B cell (primary cell): ENCODE results near the gene VSTM2L. TPM values are rescaled to one million over a fixed set of nuclear protein-coding genes. Genes with fewer than 3 reads are reported as not detected.

Experiments used
- ATAC-seq: fragments of 200-7000 bp; cut with Tn5 transposase; one replicate; pipeline ENCODE4 v1.10.0; 2021; ENCODE audit warnings: low read depth, mild to moderate bottlenecking, moderate number of reproducible peaks, moderate library complexity
- CTCF ChIA-PET: fragments of 350-600 bp; sonication (Branson Sonifier 250); formaldehyde crosslinking; loops from one replicate; lab custom pipeline; 2021; ENCODE audit warnings: antibody characterized with exemption, inconsistent platforms; lab: Charles Lee
- POLR2A ChIA-PET: fragments of 350-600 bp; sonication (Branson Sonifier 250); formaldehyde crosslinking; loops from one replicate; lab custom pipeline; 2021; ENCODE audit warnings: antibody characterized with exemption; lab: Charles Lee
- DNase-seq: peaks from one replicate; pipeline ENCODE4 v3.0.0; 2013
- H2AFZ ChIP-seq: 2 replicates; pipeline ENCODE4 v1.6.1; 2012; ENCODE audit warnings: mild to moderate bottlenecking, low read depth, low read length; ENCODE audit not compliant: insufficient read depth, poor library complexity, severe bottlenecking
- H3K27ac ChIP-seq, 2 donors: 1 replicate in 1 of 2; 2 replicates in 1 of 2; pipeline ENCODE4 v1.5.1; 2012 to 2013; ENCODE audit warnings: low read length in 2 of 2, mild to moderate bottlenecking in 2 of 2, moderate library complexity in 1 of 2
- H3K27me3 ChIP-seq, 4 experiments: fragments of 200-600 bp in 1 of 4; sonication (generic) in 1 of 4; replicated peaks in 1 of 4; 1 replicate in 2 of 4; 2 replicates in 2 of 4; pipeline versions ENCODE4 v1.6.1 to v1.7.0; 2013 to 2016; ENCODE audit warnings: low read length in 3 of 4, mild to moderate bottlenecking in 2 of 4, mixed read lengths in 1 of 4, moderate library complexity in 1 of 4; ENCODE audit not compliant: insufficient read depth in 4 of 4, control insufficient read depth in 3 of 4; ENCODE audit errors: control extremely low read depth in 1 of 4
- H3K36me3 ChIP-seq, 2 experiments: replicated peaks in 1 of 2; 1 replicate in 1 of 2; 2 replicates in 1 of 2; pipeline versions ENCODE4 v1.6.1 to v1.7.1; 2013; ENCODE audit warnings: low read length in 1 of 2; ENCODE audit not compliant: insufficient read depth in 2 of 2, control insufficient read depth in 1 of 2; ENCODE audit errors: control extremely low read depth in 1 of 2, extremely low read depth in 1 of 2
- H3K4me1 ChIP-seq, 2 donors: fragments of 200-600 bp in 1 of 2; sonication (generic) in 1 of 2; 1 replicate in 1 of 2; 2 replicates in 1 of 2; pipeline versions ENCODE4 v1.5.1 to v1.6.1; 2013 to 2017; ENCODE audit warnings: low read length in 2 of 2; ENCODE audit not compliant: control insufficient read depth in 2 of 2, insufficient read depth in 2 of 2
- H3K4me2 ChIP-seq: replicated peaks from 2 replicates; pipeline ENCODE3; 2012; ENCODE audit warnings: mild to moderate bottlenecking, low read depth, low read length; ENCODE audit not compliant: poor library complexity, severe bottlenecking
- H3K4me3 ChIP-seq, 5 experiments: fragments of 200-600 bp in 1 of 5; sonication (generic) in 1 of 5; 1 replicate in 3 of 5; 2 replicates in 2 of 5; pipeline versions ENCODE4 v1.5.1 to v1.7.0; 2011 to 2016; ENCODE audit warnings: low read length in 4 of 5, mild to moderate bottlenecking in 4 of 5, low read depth in 2 of 5, control low read depth in 1 of 5, moderate library complexity in 1 of 5; ENCODE audit not compliant: insufficient read depth in 1 of 5; ENCODE audit errors: control extremely low read depth in 1 of 5, extremely low read depth in 1 of 5
- H3K79me2 ChIP-seq: fragments of 200-600 bp; sonication (generic); one replicate; pipeline ENCODE4 v1.6.0; 2016; ENCODE audit warnings: low read length; ENCODE audit not compliant: control insufficient read depth, insufficient read depth
- H3K9ac ChIP-seq: fragments of 200-600 bp; sonication (generic); 2 replicates; pipeline ENCODE4 v1.6.1; 2017; ENCODE audit warnings: mild to moderate bottlenecking, low read length, moderate library complexity
- H3K9me3 ChIP-seq, 3 donors: one replicate each; pipeline versions ENCODE4 v1.6.1 to v1.7.1; 2013; ENCODE audit warnings: low read length in 2 of 3; ENCODE audit not compliant: control insufficient read depth in 2 of 3, insufficient read depth in 1 of 3; ENCODE audit errors: control extremely low read depth in 1 of 3
- H4K20me1 ChIP-seq: 2 replicates; pipeline ENCODE4 v1.6.0; 2012; ENCODE audit warnings: mild to moderate bottlenecking, low read length; ENCODE audit not compliant: insufficient read depth, control insufficient read depth, poor library complexity, severe bottlenecking
- H3K27ac Mint-ChIP-seq: one replicate; pipeline ENCODE4 v1.8.0; 2021; ENCODE audit warnings: mixed read lengths
- H3K27me3 Mint-ChIP-seq: one replicate; pipeline ENCODE4 v1.8.0; 2021; ENCODE audit warnings: mixed read lengths
- H3K4me1 Mint-ChIP-seq: one replicate; pipeline ENCODE4 v1.8.0; 2021; ENCODE audit warnings: mixed read lengths
- H3K4me3 Mint-ChIP-seq: one replicate; pipeline ENCODE4 v1.8.0; 2021; ENCODE audit warnings: mixed read lengths
- H3K9me3 Mint-ChIP-seq: one replicate; pipeline ENCODE4 v1.8.0; 2022; ENCODE audit warnings: mixed read lengths; ENCODE audit not compliant: insufficient read depth
- CTCF ChIP-seq: fragments of 200-600 bp; IDR thresholded peaks from one replicate; pipeline ENCODE4 v1.8.0; 2022; ENCODE audit warnings: antibody characterized with exemption, mild to moderate bottlenecking
- EZH2 ChIP-seq: IDR thresholded peaks from 2 replicates; pipeline ENCODE4 v1.6.1; 2012; ENCODE audit warnings: borderline replicate concordance, low read depth, mild to moderate bottlenecking, moderate library complexity, low read length; ENCODE audit not compliant: insufficient read depth, poor library complexity, severe bottlenecking
- WGBS: methylation state at CpG from one replicate; pipeline ENCODE4 v1.1.5; 2013; ENCODE audit warnings: missing lambda C conversion rate; ENCODE audit not compliant: insufficient coverage; 5-methylcytosine and 5-hydroxymethylcytosine counted together
- intact Hi-C: fragments of 100-400 bp; cut with micrococcal nuclease; formaldehyde crosslinking; loops from one replicate; pipeline ENCODE4 v1.10.0; 2022
- polyA plus RNA-seq: library from polyadenylated mRNA; depleted of rRNA; stranded (reverse); fragments of >200 nt; gene quantifications from 2 replicates; pipeline ENCODE4 v1.2.3, GENCODE V29; 2012
- total RNA-seq, 2 donors: library from RNA; stranded (reverse); fragments of 120-200 nt in 1 of 2; gene quantifications; 1 replicate in 1 of 2; 2 replicates in 1 of 2; pipeline versions ENCODE4 v1.2.3 to v1.2.4, GENCODE V29; 2013 to 2022

Gene VSTM2L
- total and polyA plus RNA-seq, 2 donors (not counting 1 experiment from before 2014, with no cell fraction given): 0.25 TPM; not detected in 1

GRCh38 chr20:37875460-37876175 is 27.3 kb upstream of the VSTM2L start:
- Histone ChIP-seq H3K27me3 (no peaks in the 10 kb centered on the region), H3K36me3 (peaks cover 0 to 31% of the 10 kb centered on the region in 2 experiments), H3K9me3 (no peaks in the 10 kb centered on the region), H3K79me2 (no peaks in the 10 kb centered on the region), H3K4me2 (no peak overlapping the region), H2AFZ (no peak overlapping the region), H3K27ac (no peak overlapping the region), H3K9ac (no peak overlapping the region), H3K4me3 (no peak overlapping the region), H3K4me1 (no peaks in the 10 kb centered on the region), H4K20me1 (no peaks in the 10 kb centered on the region)
- H3K4me1 Mint-ChIP-seq: no peaks in the 10 kb centered on the region
- ATAC-seq: no peak
- no peaks in the 10 kb centered on the region for H3K9me3 Mint-ChIP-seq
- H3K27me3 Mint-ChIP-seq: no peaks in the 10 kb centered on the region
- ChIA-PET CTCF (interaction anchor here (0.6 kb wide), 1 partner anchor 84 kb away, joined by 3 read pairs; no protein-coding TSS in a partner anchor), POLR2A (no interaction called here)
- H3K27ac Mint-ChIP-seq: no peak overlapping the region
- no peak overlapping the region for H3K4me3 Mint-ChIP-seq
- no peak for DNase-seq
- WGBS: 96% methylated on average over 19 of the region's 24 CpGs
- TF ChIP-seq CTCF (no peak), EZH2 (no peak)
- intact Hi-C loops: no loop called here

- no peaks in the 10 kb centered on the region for H3K9me3 Mint-ChIP-seq
- Histone ChIP-seq H3K4me2 (no peak overlapping the region), H3K27me3 (no peaks in the 10 kb centered on the region), H3K27ac (no peak overlapping the region), H3K4me1 (no peaks in the 10 kb centered on the region), H3K9me3 (no peaks in the 10 kb centered on the region), H4K20me1 (no peaks in the 10 kb centered on the region), H3K79me2 (no peaks in the 10 kb centered on the region), H3K36me3 (peaks cover 0 to 19% of the 10 kb centered on the region in 2 experiments), H3K9ac (no peak overlapping the region), H2AFZ (no peak overlapping the region), H3K4me3 (no peak overlapping the region)
- WGBS: 86% methylated on average over 7 of the region's 7 CpGs
- intact Hi-C loops: no loop called here
- DNase-seq: no peak
- no peak overlapping the region for H3K27ac Mint-ChIP-seq
- no peaks in the 10 kb centered on the region for H3K27me3 Mint-ChIP-seq
- no peak overlapping the region for H3K4me3 Mint-ChIP-seq
- TF ChIP-seq EZH2 (no peak), CTCF (no peak)
- no peaks in the 10 kb centered on the region for H3K4me1 Mint-ChIP-seq
- ChIA-PET CTCF (no interaction called here), POLR2A (no interaction called here)
- no peak for ATAC-seq
Observed at GRCh38 chr20:37876863-37877262, 26.1 kb upstream of the VSTM2L start.
